Motor neuron (in vitro differentiated cells): ENCODE measurements around the gene DICER1. TPM values are rescaled to one million over a fixed set of nuclear protein-coding genes. Genes with fewer than 3 reads are reported as not detected.

ENCODE experiments used
- ATAC-seq, 8 experiments: fragments of 200-7000 bp; cut with Tn5 transposase; replicated peaks in 6 of 8; 2 replicates each; pipeline ENCODE4 v1.8.0; 2021; ENCODE audit warnings: mild to moderate bottlenecking in 8 of 8, moderate library complexity in 8 of 8
- H3K27ac ChIP-seq, 2 donors: fragments of 250-450 bp; sonication (Bioruptor Pico); 2 replicates each; pipeline ENCODE4 v1.9.0; 2021; ENCODE audit warnings: antibody characterized with exemption in 2 of 2, mild to moderate bottlenecking in 2 of 2, moderate library complexity in 1 of 2
- H3K4me1 ChIP-seq, 2 donors: fragments of 250-450 bp; sonication (Bioruptor Pico); replicated peaks in 1 of 2; 2 replicates each; pipeline ENCODE4 v1.6.1; 2021; ENCODE audit warnings: antibody characterized with exemption in 2 of 2, mild to moderate bottlenecking in 2 of 2, moderate library complexity in 1 of 2
- H3K4me3 ChIP-seq, 5 donors: fragments of 250-450 bp; sonication (Bioruptor Pico); 2 replicates each; pipeline ENCODE4 v1.9.0; 2021; ENCODE audit warnings: antibody characterized with exemption in 5 of 5, mild to moderate bottlenecking in 5 of 5, moderate library complexity in 4 of 5
- WGBS, 10 experiments: fragments of 450-650 bp; shearing (Covaris generic); methylation state at CpG; one replicate each; pipeline ENCODE4 v1.0.0; 2022; 5-methylcytosine and 5-hydroxymethylcytosine counted together
- in situ Hi-C, 9 experiments: fragments of 400-800 bp; cut with MboI; loops; one replicate each; pipeline ENCODE4 v1.15.0; 2021; ENCODE audit warnings: low sequenced_read_pairs in 9 of 9, low pct_unique_long_range_greater_than_20kb in 2 of 9; ENCODE audit not compliant: unreplicated experiment in 9 of 9
- total RNA-seq, 8 experiments: library from RNA; unstranded; fragments of 300-600 nt; gene quantifications; 2 replicates each; pipeline versions ENCODE4 v1.2.3 to v1.2.4, GENCODE V29; 2022

Gene DICER1
- total RNA-seq, 8 experiments from 2014 or later: 20.6 to 70.1 (median 51.4) TPM

DNA sequence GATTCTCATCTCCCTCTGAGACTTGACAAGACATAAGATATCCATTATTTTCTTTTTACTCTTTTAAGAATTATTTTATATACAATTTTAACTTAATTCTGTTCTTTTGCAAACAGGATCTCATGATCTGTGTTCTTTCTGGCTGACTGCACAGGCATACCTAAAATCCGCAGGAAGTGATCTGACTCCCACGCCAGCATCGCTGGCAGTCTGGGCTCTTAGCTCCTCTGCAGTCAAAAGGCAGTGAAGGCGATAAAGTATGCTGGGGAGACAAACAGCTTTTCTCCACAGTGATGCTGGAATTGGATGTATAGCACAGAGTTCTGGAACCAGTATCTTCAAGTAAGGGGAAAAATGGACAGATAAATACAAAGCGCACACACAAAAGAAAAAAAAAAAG lies 52.4 kb downstream of the DICER1 start:
- peaks cover 0 to 3% of the 10 kb centered on the region in 2 donors for H3K4me1 ChIP-seq
- no peak for ATAC-seq
- no peak overlapping the region for H3K4me3 ChIP-seq
- 87 to 100% (median 96%) methylated on average over 2 to 5 of the region's 5 CpGs for WGBS, 10 experiments
- no peak overlapping the region for H3K27ac ChIP-seq
- in situ Hi-C loops: loop anchor here in 3 of 9 experiments (10.0 to 25.0 kb wide), 3 partner anchors 332 to 420 kb away; no protein-coding TSS in a partner anchor

GRCh38 chr14:95102680-95103044 lies 54.7 kb downstream of the DICER1 start:
- Histone ChIP-seq H3K4me3 (no peak overlapping the region), H3K4me1 (peaks cover 6 to 13% of the 10 kb centered on the region in 2 donors), H3K27ac (no peak overlapping the region)
- in situ Hi-C loops: loop anchor here in 3 of 9 experiments (10.0 to 25.0 kb wide), 3 partner anchors 335 to 418 kb away; no protein-coding TSS in a partner anchor
- 80 to 96% (median 92%) methylated on average over 2 to 5 of the region's 5 CpGs; no CpG with 5 or more reads in 4 of the 10 experiments for WGBS, 10 experiments
- no peak for ATAC-seq

DNA sequence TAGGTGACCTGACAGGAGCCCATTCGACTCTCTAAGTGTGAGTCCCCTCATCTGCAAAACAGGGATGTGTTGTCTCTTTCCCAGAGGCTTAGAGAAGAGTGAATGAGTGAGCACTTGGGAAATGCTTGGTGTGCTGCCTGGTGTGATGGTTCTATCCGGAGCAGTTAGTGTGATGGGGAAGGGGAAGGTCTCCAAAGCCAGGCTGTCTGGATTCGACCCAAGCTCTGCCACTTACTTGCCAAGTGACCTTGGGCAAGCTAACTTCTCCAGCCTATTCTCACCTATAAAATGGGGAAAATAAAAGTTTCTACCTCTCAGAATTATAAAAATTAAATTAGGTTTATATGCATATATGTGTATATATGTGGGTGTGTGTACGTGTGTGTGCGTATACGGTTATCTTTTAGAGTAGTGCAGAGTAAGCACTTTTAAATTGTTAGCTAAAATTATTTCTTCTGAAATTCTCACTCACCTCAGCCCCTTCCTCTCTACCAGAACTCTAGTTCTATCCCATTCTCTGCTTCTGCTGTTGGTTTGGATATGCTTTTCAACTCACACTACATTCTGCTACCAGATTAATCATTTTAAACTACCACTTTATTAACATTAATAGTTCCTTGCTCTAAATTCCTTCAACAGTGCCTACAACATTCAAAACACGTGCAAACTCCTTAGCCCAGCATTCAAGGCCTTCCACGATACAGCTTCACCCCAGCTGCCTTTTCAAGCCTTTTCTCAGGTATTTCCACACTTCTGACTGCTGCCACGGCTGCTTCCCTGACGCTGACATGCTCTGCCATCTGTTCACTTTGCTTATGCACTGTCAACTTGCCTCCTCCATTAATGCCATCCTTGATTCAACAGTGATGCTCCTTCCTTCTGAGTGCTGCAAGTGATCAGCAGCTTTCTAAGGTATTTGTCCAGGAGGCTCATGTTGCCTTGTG lies 55.3 kb downstream of the DICER1 start:
- ATAC-seq: no peak
- peaks cover 6 to 19% of the 10 kb centered on the region in 2 donors for H3K4me1 ChIP-seq
- no peak overlapping the region for H3K27ac ChIP-seq
- no peak overlapping the region for H3K4me3 ChIP-seq
- in situ Hi-C loops: loop anchor here in 3 of 9 experiments (10.0 to 25.0 kb wide), 3 partner anchors 335 to 417 kb away; no protein-coding TSS in a partner anchor
- 81 to 100% (median 95%) methylated on average over 2 to 9 of the region's 10 CpGs; no CpG with 5 or more reads in 1 of the 10 experiments for WGBS, 10 experiments

DNA sequence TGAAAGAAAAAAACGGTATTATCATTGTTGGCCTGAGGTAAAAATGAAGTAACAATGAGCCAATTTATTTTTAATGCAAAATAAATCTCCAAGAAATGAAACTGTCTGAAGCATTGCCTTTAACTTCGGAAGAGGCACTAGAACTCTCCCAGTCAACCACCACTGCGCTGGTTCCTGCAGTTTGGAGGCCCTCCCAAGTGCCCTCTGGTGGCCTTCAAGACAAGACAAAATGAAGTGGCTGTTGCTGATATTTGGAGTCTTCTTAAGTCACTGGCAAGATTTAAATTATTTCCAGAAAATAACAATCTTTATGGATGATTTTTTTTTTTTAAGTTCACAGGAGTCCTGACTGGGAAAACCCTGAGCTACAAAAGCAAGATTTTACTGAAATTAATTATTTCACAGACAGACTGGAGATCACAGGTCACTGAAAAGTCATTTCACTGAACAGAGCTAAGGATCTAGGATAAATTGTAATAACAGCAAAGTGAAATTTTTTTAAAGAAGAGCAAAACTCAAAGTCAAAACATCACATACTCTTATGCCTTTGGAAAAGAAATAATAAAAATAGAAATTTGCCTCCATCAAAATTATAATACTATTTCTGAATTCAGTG lies 58.2 kb downstream of the DICER1 start:
- Histone ChIP-seq H3K27ac (no peak overlapping the region), H3K4me1 (peaks cover 18 to 33% of the 10 kb centered on the region in 2 donors), H3K4me3 (no peak overlapping the region)
- ATAC-seq: peak; percentile 50 to 96 (median 76)
- in situ Hi-C loops: loop anchor here in 4 of 9 experiments (25.0 kb wide), 1 partner anchor 412 kb away; no protein-coding TSS in a partner anchor
- 0 to 45% (median 35%) methylated on average over 2 to 3 of the region's 3 CpGs; no CpG with 5 or more reads in 1 of the 10 experiments for WGBS, 10 experiments

GRCh38 chr14:95097385-95097784 lies 59.9 kb downstream of the DICER1 start:
- WGBS, 10 experiments: 79 to 100% (median 93%) methylated on average over 1 to 2 of the region's 2 CpGs
- H3K4me1 ChIP-seq: peaks cover 18 to 33% of the 10 kb centered on the region in 2 donors
- in situ Hi-C loops: loop anchor here in 4 of 9 experiments (25.0 kb wide), 1 partner anchor 410 kb away; no protein-coding TSS in a partner anchor
- H3K4me3 ChIP-seq: no peak overlapping the region
- H3K27ac ChIP-seq: no peak overlapping the region
- no peak for ATAC-seq

- Histone ChIP-seq H3K27ac (no peak overlapping the region), H3K4me1 (peaks cover 18 to 33% of the 10 kb centered on the region in 2 donors), H3K4me3 (no peak overlapping the region)
- ATAC-seq: no peak
- 0 to 80% (median 29%) methylated on average over 1 to 4 of the region's 4 CpGs; no CpG with 5 or more reads in 2 of the 10 experiments for WGBS, 10 experiments
- in situ Hi-C loops: loop anchor here in 4 of 9 experiments (25.0 kb wide), 1 partner anchor 409 kb away; no protein-coding TSS in a partner anchor
Observed at GRCh38 chr14:95096476-95096875, 60.9 kb downstream of the DICER1 start.

GRCh38 chr14:95095996-95096395 lies 61.3 kb downstream of the DICER1 start:
- WGBS, 10 experiments: 0 to 100% (median 53%) methylated on average over 1 to 6 of the region's 8 CpGs; no CpG with 5 or more reads in 4 of the 10 experiments
- Histone ChIP-seq H3K4me1 (peaks cover 18 to 33% of the 10 kb centered on the region in 2 donors), H3K27ac (no peak overlapping the region), H3K4me3 (no peak overlapping the region)
- in situ Hi-C loops: loop anchor here in 4 of 9 experiments (25.0 kb wide), 1 partner anchor 409 kb away; no protein-coding TSS in a partner anchor
- ATAC-seq: peak in 5 of 8 experiments; percentile 76 to 83 (median 81)

- H3K4me3 ChIP-seq: no peak overlapping the region
- no peak overlapping the region for H3K27ac ChIP-seq
- WGBS, 10 experiments: 79 to 100% (median 96%) methylated on average over 1 to 9 of the region's 9 CpGs; no CpG with 5 or more reads in 2 of the 10 experiments
- H3K4me1 ChIP-seq: peaks cover 13 to 21% of the 10 kb centered on the region in 2 donors
- ATAC-seq: no peak
- in situ Hi-C loops: loop anchor here in 4 of 9 experiments (25.0 kb wide), 1 partner anchor 405 kb away; no protein-coding TSS in a partner anchor
Observed at GRCh38 chr14:95092723-95093122, 64.6 kb downstream of the DICER1 start.

GRCh38 chr14:95091581-95091980 lies 65.7 kb downstream of the DICER1 start:
- Histone ChIP-seq H3K4me1 (peaks cover 11 to 12% of the 10 kb centered on the region in 2 donors), H3K4me3 (no peak overlapping the region), H3K27ac (no peak overlapping the region)
- in situ Hi-C loops: loop anchor here in 4 of 9 experiments (25.0 kb wide), 1 partner anchor 404 kb away; no protein-coding TSS in a partner anchor
- 55 to 100% (median 84%) methylated on average over 2 to 4 of the region's 4 CpGs for WGBS, 10 experiments
- no peak for ATAC-seq

GRCh38 chr14:95088665-95089064 lies 68.7 kb downstream of the DICER1 start:
- 21 to 75% (median 54%) methylated on average over 2 to 4 of the region's 4 CpGs; no CpG with 5 or more reads in 2 of the 10 experiments for WGBS, 10 experiments
- Histone ChIP-seq H3K4me3 (no peak overlapping the region), H3K4me1 (no peaks in the 10 kb centered on the region), H3K27ac (no peak overlapping the region)
- ATAC-seq: peak in 3 of 8 experiments; percentile 59 to 73 (median 64)
- in situ Hi-C loops: loop anchor here in 4 of 9 experiments (25.0 kb wide), 1 partner anchor 401 kb away; no protein-coding TSS in a partner anchor

DNA sequence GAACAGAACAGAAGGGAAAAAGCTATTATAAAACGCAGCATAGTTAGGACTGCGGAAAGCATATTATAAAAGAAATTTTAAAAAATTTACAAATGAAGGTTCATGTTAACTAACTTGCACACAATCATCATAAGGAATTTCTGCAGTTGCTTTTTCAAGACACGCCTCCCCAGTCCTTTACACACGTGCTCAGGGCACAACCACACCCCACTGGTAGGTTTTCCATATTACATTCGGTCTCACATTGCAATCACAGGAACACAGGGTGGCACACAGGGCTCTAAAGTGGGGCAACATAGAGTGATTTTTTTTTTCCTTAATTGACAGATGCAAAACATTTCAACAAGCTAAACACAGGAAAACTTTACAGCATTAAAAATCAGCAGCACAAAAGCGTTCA lies 69.7 kb downstream of the DICER1 start:
- no peaks in the 10 kb centered on the region for H3K4me1 ChIP-seq
- H3K27ac ChIP-seq: no peak overlapping the region
- WGBS, 10 experiments: 43 to 100% (median 88%) methylated on average over 1 to 6 of the region's 6 CpGs
- ATAC-seq: peak in 3 of 8 experiments; percentile 63 to 90 (median 89)
- H3K4me3 ChIP-seq: no peak overlapping the region
- in situ Hi-C loops: loop anchor here in 4 of 9 experiments (25.0 kb wide), 1 partner anchor 400 kb away; no protein-coding TSS in a partner anchor

- WGBS, 10 experiments: 73 to 96% (median 94%) methylated on average over 3 to 4 of the region's 5 CpGs; no CpG with 5 or more reads in 5 of the 10 experiments
- H3K27ac ChIP-seq: no peak overlapping the region
- no peak overlapping the region for H3K4me3 ChIP-seq
- no peak for ATAC-seq
- no peaks in the 10 kb centered on the region for H3K4me1 ChIP-seq
- in situ Hi-C loops: loop anchor here in 4 of 9 experiments (25.0 kb wide), 1 partner anchor 398 kb away; no protein-coding TSS in a partner anchor
Observed at GRCh38 chr14:95085321-95085720, 72.0 kb downstream of the DICER1 start.
